ENCODE data around the gene ZNF28. TPM values are rescaled to one million over a fixed set of nuclear protein-coding genes. Genes with fewer than 3 reads are reported as not detected.
"Not testable (repeated sequence)": the region's sequence is repeated elsewhere in the genome, so short reads cannot be mapped to it uniquely, and the experiment has no call there.

The ZNF28 gene
- total RNA-seq (2021) (25.7 to 26.7 TPM (median 26.1 TPM) in 3 replicates), Bru-seq, nascent RNA (percentile 67 among the genes with signal in this experiment)
- long read RNA-seq, experiment 1, full-length matches to known transcripts: 32 of 99 reads
- long read RNA-seq, experiment 1, partial matches to known transcripts: 3 of 99 reads
- long read RNA-seq, experiment 1, other reads (novel, unspliced or antisense): 64 of 99 reads
- long read RNA-seq, experiment 2, full-length matches to known transcripts: 3 of 12 reads
- long read RNA-seq, experiment 2, partial matches to known transcripts: 1 of 12 reads
- long read RNA-seq, experiment 2, other reads (novel, unspliced or antisense): 8 of 12 reads
- long read RNA-seq, experiment 3, partial matches to known transcripts: 0 of 1 reads
- long read RNA-seq, experiment 3, other reads (novel, unspliced or antisense): 1 of 1 reads

- CTCF ChIA-PET; H3K9me3 Mint-ChIP-seq; H3K27me3 Mint-ChIP-seq (ENCODE audit: low read depth); POLR2A ChIA-PET; H3K4me1 Mint-ChIP-seq: not testable (repeated sequence)
- ATAC-seq (peak; percentile 99), DNase-seq (ENCODE audit: low spot score) (peak; percentile 71)
- Mint-ChIP-seq H3K4me3 (peak within 1 kb of the TSS; percentile 91), H3K27ac (peak within 1 kb of the TSS; percentile 27; the same call in 1 of the 2 replicates), H3K36me3 (peaks cover 11% of the 10 kb centered on the region)
- TF ChIP-seq ZNF121 (CRISPR knock-in tag; IDR thresholded peaks at IDR 0.05) (peak; percentile 78; the same call in 1 of the 2 replicates), GTF2I (CRISPR knock-in tag; conservative IDR thresholded peaks at IDR 0.05) (peak; percentile 66; the same call in 1 of the 2 replicates), SP1 (CRISPR knock-in tag; conservative IDR thresholded peaks at IDR 0.05) (peak; percentile 36; the same call in 1 of the 2 replicates)
Measured at GRCh38 chr19:52821204-52821960, at the start of gene ZNF28. Gene ZNF28, minus strand, starts transcription at chr19:52821633. Its CDS starts 3,675 bp downstream, at chr19:52817958.

- H3K9me3 Mint-ChIP-seq; ATAC-seq; POLR2A ChIA-PET; H3K27ac Mint-ChIP-seq; H3K36me3 Mint-ChIP-seq; H3K4me1 Mint-ChIP-seq; DNase-seq (ENCODE audit: low spot score); H3K27me3 Mint-ChIP-seq (ENCODE audit: low read depth); CTCF ChIA-PET; H3K4me3 Mint-ChIP-seq: not testable (repeated sequence)
Measured at GRCh38 chr19:52868031-52868430, 46.6 kb upstream of the ZNF28 start.

GRCh38 chr19:52857378-52858191 lies 36.2 kb upstream of the ZNF28 start, which contains the start of gene ZNF468:
Gene ZNF468, minus strand, starts transcription at chr19:52857619. Its CDS starts 3,347 bp downstream, at chr19:52854272.
- H3K4me3 Mint-ChIP-seq: peak within 1 kb of the TSS; percentile 91
- H3K9me3 Mint-ChIP-seq; H3K27me3 Mint-ChIP-seq (ENCODE audit: low read depth); POLR2A ChIA-PET; CTCF ChIA-PET; H3K4me1 Mint-ChIP-seq: not testable (repeated sequence)
- peaks cover 11% of the 10 kb centered on the region for H3K36me3 Mint-ChIP-seq
- ATAC-seq (peak; percentile 99), DNase-seq (ENCODE audit: low spot score) (peak; percentile 84)
- TF ChIP-seq, protein P1, sequence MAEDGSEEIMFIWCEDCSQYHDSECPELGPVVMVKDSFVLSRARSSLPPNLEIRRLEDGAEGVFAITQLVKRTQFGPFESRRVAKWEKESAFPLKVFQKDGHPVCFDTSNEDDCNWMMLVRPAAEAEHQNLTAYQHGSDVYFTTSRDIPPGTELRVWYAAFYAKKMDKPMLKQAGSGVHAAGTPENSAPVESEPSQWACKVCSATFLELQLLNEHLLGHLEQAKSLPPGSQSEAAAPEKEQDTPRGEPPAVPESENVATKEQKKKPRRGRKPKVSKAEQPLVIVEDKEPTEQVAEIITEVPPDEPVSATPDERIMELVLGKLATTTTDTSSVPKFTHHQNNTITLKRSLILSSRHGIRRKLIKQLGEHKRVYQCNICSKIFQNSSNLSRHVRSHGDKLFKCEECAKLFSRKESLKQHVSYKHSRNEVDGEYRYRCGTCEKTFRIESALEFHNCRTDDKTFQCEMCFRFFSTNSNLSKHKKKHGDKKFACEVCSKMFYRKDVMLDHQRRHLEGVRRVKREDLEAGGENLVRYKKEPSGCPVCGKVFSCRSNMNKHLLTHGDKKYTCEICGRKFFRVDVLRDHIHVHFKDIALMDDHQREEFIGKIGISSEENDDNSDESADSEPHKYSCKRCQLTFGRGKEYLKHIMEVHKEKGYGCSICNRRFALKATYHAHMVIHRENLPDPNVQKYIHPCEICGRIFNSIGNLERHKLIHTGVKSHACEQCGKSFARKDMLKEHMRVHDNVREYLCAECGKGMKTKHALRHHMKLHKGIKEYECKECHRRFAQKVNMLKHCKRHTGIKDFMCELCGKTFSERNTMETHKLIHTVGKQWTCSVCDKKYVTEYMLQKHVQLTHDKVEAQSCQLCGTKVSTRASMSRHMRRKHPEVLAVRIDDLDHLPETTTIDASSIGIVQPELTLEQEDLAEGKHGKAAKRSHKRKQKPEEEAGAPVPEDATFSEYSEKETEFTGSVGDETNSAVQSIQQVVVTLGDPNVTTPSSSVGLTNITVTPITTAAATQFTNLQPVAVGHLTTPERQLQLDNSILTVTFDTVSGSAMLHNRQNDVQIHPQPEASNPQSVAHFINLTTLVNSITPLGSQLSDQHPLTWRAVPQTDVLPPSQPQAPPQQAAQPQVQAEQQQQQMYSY (CRISPR knock-in tag; IDR thresholded peaks at IDR 0.05): peak; percentile 89
- TF ChIP-seq ZNF423 (CRISPR knock-in tag; IDR thresholded peaks at IDR 0.05) (0 out of 2 replicates have a peak, but pooled peaks have one; percentile 15), ZNF263 (CRISPR knock-in tag; IDR thresholded peaks at IDR 0.05; ENCODE audit: low read depth) (peak; percentile 56; the same call in 1 of the 2 replicates)
- H3K27ac Mint-ChIP-seq: peak within 1 kb of the TSS; percentile 68; the same call in 1 of the 2 replicates

DNA sequence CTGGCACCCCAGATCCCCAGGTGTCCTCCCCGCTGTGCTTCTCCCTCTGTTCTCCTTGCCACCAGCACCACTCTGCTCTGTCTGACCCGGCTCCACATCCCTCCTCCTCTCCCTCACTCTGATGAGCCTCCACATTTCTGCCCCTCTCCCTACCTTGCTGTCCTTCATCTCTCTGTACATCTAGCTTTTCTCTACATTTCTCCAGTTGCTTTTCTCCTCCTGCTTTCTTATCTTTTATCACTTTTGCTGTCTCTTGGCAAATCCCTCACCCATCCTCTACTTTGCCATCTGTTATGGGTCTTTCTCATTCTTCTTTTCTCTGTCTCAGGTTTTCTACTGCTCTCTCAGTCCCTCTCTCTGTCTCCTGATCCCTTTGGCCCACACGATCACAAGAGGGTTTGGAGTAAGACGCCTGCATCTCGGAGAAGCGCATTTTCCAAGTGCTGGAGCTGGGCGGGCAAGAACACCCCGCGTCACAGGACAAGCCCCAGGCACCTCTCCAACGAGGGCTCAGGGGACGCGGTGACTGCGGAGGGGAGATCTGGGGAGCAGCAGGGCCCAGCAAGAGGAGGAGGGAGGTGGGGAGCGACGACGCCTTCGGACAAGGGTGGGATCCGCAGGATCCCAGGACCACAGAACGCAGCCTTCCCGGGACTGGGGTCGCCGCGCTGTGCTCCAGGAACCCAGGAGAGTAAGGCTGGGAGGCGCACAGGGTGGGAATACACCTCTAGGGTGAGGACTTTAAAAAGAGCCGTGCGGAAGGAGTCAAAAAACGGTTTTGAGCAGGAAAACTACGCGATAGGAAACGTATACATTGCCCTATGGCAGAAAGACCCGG lies 35.3 kb upstream of the ZNF28 start:
- 0 out of 2 replicates have a peak overlapping the region, but pooled peaks have one; percentile 10 for H3K27ac Mint-ChIP-seq
- ATAC-seq: peak; percentile 60
- POLR2A ChIA-PET; H3K27me3 Mint-ChIP-seq (ENCODE audit: low read depth); H3K4me1 Mint-ChIP-seq; CTCF ChIA-PET; H3K9me3 Mint-ChIP-seq: not testable (repeated sequence)
- peaks cover 14% of the 10 kb centered on the region for H3K36me3 Mint-ChIP-seq
- DNase-seq (ENCODE audit: low spot score): peak; percentile 30
- H3K4me3 Mint-ChIP-seq: peak overlapping the region; percentile 91

GRCh38 chr19:52847352-52847751 lies 25.9 kb upstream of the ZNF28 start:
- H3K9me3 Mint-ChIP-seq; CTCF ChIA-PET; H3K27me3 Mint-ChIP-seq (ENCODE audit: low read depth); ATAC-seq; H3K4me3 Mint-ChIP-seq; H3K4me1 Mint-ChIP-seq; H3K27ac Mint-ChIP-seq; DNase-seq (ENCODE audit: low spot score); POLR2A ChIA-PET: not testable (repeated sequence)
- H3K36me3 Mint-ChIP-seq: peaks cover 71% of the 10 kb centered on the region

DNA sequence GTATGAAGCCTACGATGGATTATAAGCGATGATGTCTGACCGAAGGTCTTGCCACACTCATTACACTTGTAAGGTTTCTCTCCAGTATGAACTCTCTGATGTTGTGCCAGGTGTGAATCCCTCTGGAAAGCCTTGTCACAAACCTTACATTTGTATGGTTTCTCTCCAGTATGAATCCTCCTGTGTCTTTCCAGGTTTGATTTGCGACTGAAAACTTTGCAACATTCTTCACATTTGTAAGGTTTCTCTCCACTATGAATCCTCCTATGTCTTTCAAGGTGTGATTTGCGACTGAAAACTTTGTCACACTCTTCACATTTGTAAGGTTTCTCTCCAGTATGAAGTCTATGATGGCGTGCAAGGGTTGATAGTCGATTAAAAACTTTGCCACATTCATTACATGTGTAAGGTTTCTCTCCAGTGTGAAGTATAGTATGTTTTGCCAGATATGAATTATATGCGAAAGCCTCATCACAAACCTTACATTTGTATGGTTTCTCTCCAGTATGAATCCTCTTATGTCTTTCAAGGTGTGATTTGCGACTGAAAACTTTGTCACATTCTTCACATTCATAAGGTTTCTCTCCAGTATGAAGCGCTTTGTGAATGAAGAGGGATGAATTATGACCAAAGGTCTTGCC lies 19.5 kb upstream of the ZNF28 start:
- ATAC-seq; H3K4me3 Mint-ChIP-seq; H3K4me1 Mint-ChIP-seq; H3K27ac Mint-ChIP-seq; DNase-seq (ENCODE audit: low spot score); POLR2A ChIA-PET; H3K27me3 Mint-ChIP-seq (ENCODE audit: low read depth); CTCF ChIA-PET: not testable (repeated sequence)
- Mint-ChIP-seq H3K9me3 (peaks cover 45% of the 10 kb centered on the region), H3K36me3 (peaks cover 73% of the 10 kb centered on the region)

GRCh38 chr19:52834289-52834688 lies 12.9 kb upstream of the ZNF28 start:
- H3K27me3 Mint-ChIP-seq (ENCODE audit: low read depth); DNase-seq (ENCODE audit: low spot score); H3K4me3 Mint-ChIP-seq; CTCF ChIA-PET; H3K27ac Mint-ChIP-seq; POLR2A ChIA-PET; H3K4me1 Mint-ChIP-seq; H3K9me3 Mint-ChIP-seq: not testable (repeated sequence)
- peak; percentile 32; the same call in 1 of the 2 replicates for ATAC-seq
- H3K36me3 Mint-ChIP-seq: peaks cover 12% of the 10 kb centered on the region

DNA sequence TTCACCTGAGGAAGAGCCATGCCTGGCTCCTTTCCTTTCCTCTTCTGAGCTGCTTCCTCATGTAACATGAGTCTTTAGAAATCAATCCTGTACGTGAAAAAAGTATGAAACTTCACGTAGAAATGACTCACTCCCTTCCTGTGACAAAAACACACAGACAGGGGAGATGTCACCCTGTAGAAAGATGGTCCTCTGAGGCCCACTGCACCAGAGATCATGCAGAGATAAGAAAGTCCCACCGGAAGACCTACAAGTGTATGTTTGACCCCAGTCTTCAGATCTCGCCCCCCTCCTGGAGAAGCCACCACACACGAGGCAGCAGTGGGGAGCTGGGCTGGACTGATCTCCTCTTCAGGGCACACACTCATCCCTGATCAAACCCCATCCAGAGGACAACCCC lies 12.1 kb upstream of the ZNF28 start:
- H3K27ac Mint-ChIP-seq; H3K4me3 Mint-ChIP-seq; H3K27me3 Mint-ChIP-seq (ENCODE audit: low read depth); H3K4me1 Mint-ChIP-seq; CTCF ChIA-PET; ATAC-seq; POLR2A ChIA-PET; DNase-seq (ENCODE audit: low spot score); H3K9me3 Mint-ChIP-seq; H3K36me3 Mint-ChIP-seq: not testable (repeated sequence)
